Measurements from ENCODE around the gene HINT2.
A peak's percentile ranks its signal among the peaks of the same experiment; 100 is the strongest.

Gene HINT2

DNA sequence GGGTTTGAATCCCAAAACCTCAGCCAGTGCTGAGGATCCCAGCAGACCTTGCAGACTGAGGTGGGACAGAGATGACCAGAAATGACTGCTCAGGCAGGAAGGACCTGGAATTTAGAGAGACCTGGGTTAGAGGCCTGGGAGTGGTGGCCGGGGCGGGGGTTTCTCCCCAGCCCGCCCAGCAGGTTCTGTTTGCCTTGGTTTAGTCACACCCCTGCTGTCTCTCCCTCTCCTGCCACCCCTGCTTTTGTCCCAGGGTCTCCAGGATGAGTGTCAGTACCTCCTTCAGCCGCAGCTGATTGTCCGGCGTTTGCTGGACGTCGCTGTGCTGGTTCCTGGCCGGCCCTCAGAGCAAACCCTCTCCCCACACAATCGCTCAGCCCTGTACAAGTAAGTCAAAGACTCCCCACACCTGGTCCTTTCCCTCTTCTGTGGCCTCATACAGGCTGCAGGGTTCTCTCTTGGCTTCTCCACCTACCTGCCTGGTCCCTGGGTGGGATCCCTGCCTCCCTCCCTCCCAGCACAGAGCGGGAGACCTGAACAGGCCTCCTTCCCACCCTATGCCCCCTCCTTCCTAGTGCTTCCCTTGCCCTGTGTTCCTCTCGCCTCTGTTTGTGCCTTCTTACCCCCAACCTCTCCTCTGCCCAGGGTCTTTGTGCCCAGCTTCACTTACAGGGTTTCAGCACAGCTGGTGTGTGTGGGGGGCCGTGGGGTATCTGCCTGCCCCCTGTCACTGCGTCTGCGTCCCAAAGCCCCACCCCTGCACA lies 26.2 kb upstream of the HINT2 start:
- no peak for DNase-seq

DNA sequence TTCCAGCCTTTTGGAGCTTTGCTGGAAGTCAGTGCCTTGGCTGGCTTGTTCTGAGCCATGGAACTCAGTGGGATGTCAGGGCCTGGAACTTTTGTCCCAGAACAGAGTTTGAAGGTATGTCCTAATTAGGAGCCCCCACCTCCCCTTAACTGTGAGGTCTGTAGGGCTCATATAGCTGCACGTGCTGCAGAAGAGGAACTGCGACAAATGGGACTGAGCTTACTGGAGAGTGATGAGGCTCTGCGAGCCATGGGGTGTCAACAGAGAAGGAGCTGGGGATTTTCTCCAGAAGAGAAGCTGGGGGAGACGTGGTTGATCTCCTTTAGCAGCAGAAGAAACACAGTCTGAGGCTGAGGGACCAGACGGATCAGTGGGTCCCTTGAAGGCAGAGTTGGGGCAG lies 25.1 kb upstream of the HINT2 start:
- DNase-seq = no peak

- DNase-seq = no peak
These were observed 21.8 kb upstream of the HINT2 start for GRCh38 chr9:35836595-35836994.

DNA sequence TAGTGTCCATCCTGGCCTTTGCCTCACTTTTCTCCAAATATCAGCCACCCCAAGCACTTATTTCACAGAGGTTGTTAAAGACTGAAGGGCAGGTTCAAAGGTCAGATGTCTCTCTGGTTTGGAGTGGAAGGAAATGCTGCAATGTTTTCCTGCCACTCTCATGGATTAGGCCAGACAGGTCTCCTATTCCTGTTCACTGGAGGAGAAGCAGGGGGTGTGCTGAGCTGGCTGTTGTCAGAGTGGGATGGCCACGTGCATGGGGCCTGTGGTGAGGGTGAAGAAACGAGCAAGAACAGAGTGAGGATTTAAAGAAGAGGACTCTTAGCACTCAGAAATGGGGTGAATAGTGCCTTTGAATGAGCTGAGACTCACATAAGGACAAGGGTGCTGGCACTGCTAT lies 20.9 kb upstream of the HINT2 start:
- DNase-seq = no peak

DNA sequence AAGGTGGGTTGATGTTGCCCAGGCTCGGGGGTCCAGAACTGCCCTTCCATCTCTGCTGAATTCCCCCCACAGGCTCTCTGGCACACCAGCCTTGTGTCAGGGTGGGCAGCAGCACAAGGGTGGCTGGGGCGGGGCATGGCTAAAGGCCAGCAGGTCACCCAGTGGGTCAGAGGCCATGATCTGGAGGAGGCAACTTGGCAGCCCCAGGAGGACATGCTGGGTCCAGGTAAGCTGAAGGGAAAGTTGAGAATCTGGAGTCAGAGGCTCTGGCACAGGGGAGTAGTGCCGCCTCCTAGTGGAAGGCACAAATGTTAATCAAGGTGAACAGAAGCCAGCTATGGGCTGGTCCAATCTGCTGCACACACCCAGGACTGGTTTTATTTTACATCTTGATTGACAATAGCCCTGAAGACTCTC lies 20.4 kb upstream of the HINT2 start:
- DNase-seq = no peak

- no peak for DNase-seq
These were observed 19.7 kb upstream of the HINT2 start for GRCh38 chr9:35834260-35835215.

GRCh38 chr9:35832814-35833213 lies 18.0 kb upstream of the HINT2 start:
- no peak for DNase-seq

GRCh38 chr9:35831040-35831439 lies 16.2 kb upstream of the HINT2 start:
- DNase-seq = no peak

GRCh38 chr9:35829764-35830096 lies 14.9 kb upstream of the HINT2 start:
- DNase-seq = no peak

DNA sequence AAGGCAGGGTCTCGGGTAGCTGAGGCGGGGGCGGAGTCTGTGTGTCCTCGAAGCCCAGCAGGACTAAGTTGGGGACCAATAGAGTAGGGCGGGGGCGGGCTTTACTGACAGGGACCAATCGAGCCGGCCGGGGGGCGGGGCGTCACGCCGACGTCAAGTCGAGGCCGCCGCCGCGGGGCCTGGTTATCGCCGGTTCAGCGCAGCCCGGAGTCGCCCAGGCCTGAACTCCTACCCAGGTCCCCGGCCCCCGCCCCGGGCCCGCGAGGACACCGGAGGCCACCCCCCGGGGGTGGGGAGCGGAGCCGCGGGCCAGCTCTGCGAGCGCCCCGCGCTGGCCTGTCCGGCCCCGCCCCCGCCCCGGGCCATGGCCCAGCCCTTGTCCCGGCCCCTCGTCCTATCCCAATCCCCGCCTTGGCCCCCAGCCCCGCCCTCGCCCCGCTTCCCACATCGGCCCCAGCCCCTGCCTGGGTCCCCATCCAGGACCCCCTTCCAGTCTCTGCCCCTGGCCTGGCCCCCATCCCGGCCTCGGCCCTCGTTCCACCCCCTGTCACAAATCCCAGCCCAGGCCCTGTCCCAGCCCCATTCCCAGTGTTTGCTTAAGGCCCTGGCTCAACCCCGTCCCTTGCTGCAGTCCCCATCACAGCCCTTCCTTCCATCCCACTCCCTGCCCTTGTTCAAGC lies 14.4 kb upstream of the HINT2 start, which contains the start of gene TMEM8B:
Gene TMEM8B (plus strand): TSS at position 145 of the 680 bp plus-strand sequence. CDS start 220 bp downstream, at position 365.
- peak in 1 of 2 experiments; percentile 72 for DNase-seq

DNA sequence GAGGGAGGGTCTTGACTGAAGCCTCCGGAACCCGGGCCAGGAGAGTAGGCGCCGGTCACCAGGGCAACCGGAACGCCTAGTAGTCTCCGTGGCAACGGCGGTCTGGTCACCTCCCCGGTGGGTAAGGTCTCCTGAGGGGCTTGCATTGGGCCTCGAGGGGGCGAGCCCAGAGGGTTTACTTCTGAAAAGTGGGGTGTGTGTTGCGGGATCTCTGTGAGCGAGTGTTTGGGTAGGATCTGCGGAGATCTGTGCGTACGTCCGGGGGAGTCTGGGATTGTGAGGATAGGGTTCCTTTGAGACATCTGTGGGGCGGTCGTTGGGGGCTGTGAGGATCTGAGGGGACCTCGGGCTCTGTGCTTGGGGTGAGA lies 13.9 kb upstream of the HINT2 start, which contains the start of gene FAM221B:
Gene FAM221B (minus strand): TSS at position 17 of the 368 bp plus-strand sequence. CDS start 2,571 bp downstream, outside the sequence.
- no peak for DNase-seq

- DNase-seq = no peak
These were observed 12.6 kb upstream of the HINT2 start for GRCh38 chr9:35827486-35827885.

DNA sequence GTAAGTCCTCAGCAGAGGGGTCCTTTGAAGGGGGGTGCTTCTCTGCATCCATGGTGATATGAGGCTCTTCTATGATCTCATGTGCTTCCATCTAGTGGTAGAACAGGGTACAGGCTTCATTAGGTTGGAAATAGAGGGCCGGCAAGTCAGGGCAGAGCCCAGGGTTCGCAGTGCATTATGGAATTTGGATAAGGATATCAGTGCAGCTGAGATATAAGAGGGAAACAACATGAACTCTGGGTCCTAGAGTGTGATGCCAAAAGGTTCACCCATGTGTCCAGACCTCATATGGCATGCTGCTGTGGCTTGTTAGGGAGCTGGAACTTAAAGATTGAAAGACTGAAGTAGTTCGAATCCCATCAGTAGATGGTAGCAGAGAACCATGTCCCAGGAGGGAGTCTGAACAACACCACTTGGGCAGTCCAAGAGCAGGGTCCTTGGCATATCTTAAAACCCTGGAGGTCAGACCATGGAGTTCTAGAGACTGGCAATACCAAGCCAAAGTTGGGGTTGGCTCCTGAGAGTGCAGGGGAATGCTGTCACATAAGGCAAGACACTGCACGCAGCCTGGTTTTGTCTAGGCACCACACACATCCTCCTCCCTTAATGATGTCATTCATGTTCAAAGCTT lies 11.3 kb upstream of the HINT2 start:
- DNase-seq = no peak

- no peak for DNase-seq
These were observed 8.1 kb upstream of the HINT2 start for GRCh38 chr9:35822926-35823325.

DNA sequence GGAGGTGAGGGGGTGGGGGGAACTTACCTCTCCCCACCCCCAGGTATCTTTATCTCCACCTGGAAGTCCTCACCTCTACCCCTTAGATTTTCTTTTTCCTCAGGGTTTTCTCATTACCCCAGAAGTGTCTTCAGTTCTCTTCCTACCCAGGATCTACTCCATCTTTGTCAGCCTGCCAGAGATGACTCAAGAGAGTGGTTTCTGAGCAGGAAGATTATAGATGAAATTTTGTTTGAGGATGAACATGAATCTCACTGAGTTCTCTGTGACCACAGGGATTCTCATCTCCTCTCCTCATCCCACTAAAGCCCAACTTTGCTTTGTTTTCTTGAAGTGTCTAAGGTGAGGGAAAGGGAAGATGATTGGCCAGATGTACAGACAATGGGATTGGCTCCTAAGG lies 5.2 kb upstream of the HINT2 start:
- DNase-seq = no peak

- DNase-seq = no peak
These were observed 3.5 kb upstream of the HINT2 start for GRCh38 chr9:35818341-35818740.

DNA sequence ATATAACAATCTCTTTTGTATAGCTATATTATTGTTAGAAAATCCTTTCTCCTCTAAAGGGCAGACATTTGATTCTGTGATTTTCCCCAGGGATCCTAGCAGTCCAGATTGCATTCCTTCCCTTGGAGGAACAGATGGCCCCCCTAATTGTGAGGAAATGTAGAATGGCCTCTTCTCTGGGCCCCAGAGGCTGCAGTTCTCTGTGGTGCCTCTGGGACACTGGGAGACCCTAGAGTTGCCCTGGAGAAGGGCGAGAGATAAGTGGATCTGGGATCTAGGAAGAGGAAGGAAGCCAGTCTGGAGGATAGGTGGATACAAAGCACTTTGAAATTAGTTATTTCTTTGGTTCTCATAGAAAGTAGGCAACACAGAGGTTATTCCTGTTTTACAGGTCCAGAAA lies 1.9 kb upstream of the HINT2 start:
- DNase-seq = no peak

- peak in 1 of 2 experiments; percentile 26 for DNase-seq
These were observed 569 bp downstream of the HINT2 start for GRCh38 chr9:35814106-35814840.

DNA sequence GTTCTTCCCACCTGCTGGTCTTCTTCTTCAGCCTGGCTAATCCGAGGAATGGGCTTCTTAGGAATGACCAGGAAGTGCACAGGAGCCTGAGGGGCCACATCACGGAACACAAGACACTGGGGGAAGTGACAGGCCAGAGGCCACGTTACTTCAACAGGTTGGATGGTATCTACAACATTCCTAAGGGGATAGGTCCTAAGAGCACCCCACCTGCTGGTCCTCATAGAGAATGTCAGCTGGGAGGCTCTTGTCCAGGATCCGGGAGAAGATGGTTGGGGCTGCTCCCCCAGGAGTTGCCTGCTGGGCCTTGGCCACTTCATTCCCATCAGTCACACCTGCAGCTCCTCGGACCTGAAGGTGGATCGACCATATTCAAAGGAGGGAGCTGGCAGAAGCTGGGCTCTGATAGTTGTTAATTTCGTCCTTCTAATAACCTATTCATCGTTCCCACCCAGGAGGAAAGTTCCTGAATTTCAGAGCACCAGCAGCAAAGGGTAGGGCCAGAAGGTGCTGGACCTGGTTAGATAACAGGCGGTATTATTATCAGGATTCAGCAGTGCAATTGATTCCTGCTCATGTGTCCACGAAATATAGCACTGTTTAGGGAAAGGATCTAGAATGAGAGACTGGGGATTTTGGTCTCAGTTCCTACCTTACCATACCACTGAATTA lies 1.3 kb downstream of the HINT2 start:
- DNase-seq = no peak

- DNase-seq = peak; percentile 71 to 87
These were observed 2.7 kb downstream of the HINT2 start, which contains the start of gene SPAG8 for GRCh38 chr9:35812025-35812602. TSS of gene SPAG8 (minus strand) at chr9:35812262. CDS start at chr9:35812147, 115 bp downstream.

Measured in cerebellar nuclear complex (tissue), 1 donor.